ENCODE data around the gene LAMC1.

Gene LAMC1

DNA sequence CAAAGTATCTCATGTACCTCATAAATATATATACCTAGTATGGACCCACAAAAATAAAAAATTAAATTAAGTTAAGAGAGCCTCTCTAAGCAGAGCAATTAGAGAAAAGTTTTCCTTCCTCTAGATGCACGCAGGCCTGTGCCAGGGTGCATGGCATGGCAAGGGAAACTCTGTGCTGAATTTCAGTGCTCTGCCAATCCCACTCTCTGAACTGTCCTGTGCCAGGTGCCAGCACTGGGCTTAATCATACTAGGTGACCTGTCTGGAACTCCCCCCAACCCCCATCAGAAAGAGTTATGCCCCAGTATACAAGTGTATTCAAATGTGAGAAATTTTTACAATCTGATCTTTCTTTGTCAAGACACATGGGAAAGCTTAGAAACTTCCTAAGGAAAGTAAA, 152.4 kb downstream of the LAMC1 start:
- POLR2A ChIA-PET = no interaction called here
- no peak overlapping the region for H3K27ac ChIP-seq (ENCODE audit: extremely low read depth, low read depth, low read length)
- H3K36me3 ChIP-seq (ENCODE audit: control insufficient read depth in 2 of 2, insufficient read depth in 1 of 2, low read length in 2 of 2) = no peaks in the 10 kb centered on the region
- no peak for TF ChIP-seq ZNF169 (tag by site-specific recombination; IDR thresholded peaks at IDR 0.05)
- TF ChIP-seq ZNF211 (tag by site-specific recombination; IDR thresholded peaks at IDR 0.05; ENCODE audit: low read depth) = no peak
- no peak for TF ChIP-seq ZNF19 (tag by site-specific recombination; IDR thresholded peaks at IDR 0.05; ENCODE audit: low read depth)
- no peak for TF ChIP-seq ZSCAN16 (tag by site-specific recombination; IDR thresholded peaks at IDR 0.05)
- no peak for TF ChIP-seq FEZF1 (tag by site-specific recombination; IDR thresholded peaks at IDR 0.05)
- TF ChIP-seq ZNF354C (tag by site-specific recombination; IDR thresholded peaks at IDR 0.05; ENCODE audit: borderline replicate concordance, low read depth) = no peak
- TF ChIP-seq WT1 (tag by site-specific recombination; IDR thresholded peaks at IDR 0.05) = no peak
- TF ChIP-seq ZNF335 (tag by site-specific recombination; conservative IDR thresholded peaks at IDR 0.05) = no peak
- no peak for TF ChIP-seq ZNF529 (tag by site-specific recombination; IDR thresholded peaks at IDR 0.05; ENCODE audit: insufficient replicate concordance)
- TF ChIP-seq YY2 (tag by site-specific recombination; IDR thresholded peaks at IDR 0.05) = no peak
- no peak for TF ChIP-seq ZNF266 (tag by site-specific recombination; IDR thresholded peaks at IDR 0.05; ENCODE audit: low read depth)
- TF ChIP-seq ZNF596 (tag by site-specific recombination; IDR thresholded peaks at IDR 0.05) = no peak
- TF ChIP-seq, protein P1, sequence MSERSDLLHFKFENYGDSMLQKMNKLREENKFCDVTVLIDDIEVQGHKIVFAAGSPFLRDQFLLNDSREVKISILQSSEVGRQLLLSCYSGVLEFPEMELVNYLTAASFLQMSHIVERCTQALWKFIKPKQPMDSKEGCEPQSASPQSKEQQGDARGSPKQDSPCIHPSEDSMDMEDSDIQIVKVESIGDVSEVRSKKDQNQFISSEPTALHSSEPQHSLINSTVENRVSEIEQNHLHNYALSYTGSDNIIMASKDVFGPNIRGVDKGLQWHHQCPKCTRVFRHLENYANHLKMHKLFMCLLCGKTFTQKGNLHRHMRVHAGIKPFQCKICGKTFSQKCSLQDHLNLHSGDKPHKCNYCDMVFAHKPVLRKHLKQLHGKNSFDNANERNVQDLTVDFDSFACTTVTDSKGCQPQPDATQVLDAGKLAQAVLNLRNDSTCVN (tag by site-specific recombination; optimal IDR thresholded peaks at IDR 0.05) = no peak
- no peak for TF ChIP-seq ZNF391 (tag by site-specific recombination; IDR thresholded peaks at IDR 0.05; ENCODE audit: borderline replicate concordance, low read depth)
- TF ChIP-seq ZBTB48 (tag by site-specific recombination; IDR thresholded peaks at IDR 0.05) = no peak
- TF ChIP-seq, protein P2, sequence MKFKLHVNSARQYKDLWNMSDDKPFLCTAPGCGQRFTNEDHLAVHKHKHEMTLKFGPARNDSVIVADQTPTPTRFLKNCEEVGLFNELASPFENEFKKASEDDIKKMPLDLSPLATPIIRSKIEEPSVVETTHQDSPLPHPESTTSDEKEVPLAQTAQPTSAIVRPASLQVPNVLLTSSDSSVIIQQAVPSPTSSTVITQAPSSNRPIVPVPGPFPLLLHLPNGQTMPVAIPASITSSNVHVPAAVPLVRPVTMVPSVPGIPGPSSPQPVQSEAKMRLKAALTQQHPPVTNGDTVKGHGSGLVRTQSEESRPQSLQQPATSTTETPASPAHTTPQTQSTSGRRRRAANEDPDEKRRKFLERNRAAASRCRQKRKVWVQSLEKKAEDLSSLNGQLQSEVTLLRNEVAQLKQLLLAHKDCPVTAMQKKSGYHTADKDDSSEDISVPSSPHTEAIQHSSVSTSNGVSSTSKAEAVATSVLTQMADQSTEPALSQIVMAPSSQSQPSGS (tag by site-specific recombination; IDR thresholded peaks at IDR 0.05; ENCODE audit: low read depth) = no peak
- H3K4me3 ChIP-seq (ENCODE audit: low read depth, low read length) = no peak overlapping the region
- H3K9me3 ChIP-seq (ENCODE audit: control insufficient read depth, insufficient read depth, low read depth, low read length) = no peaks in the 10 kb centered on the region
- CTCF ChIA-PET = interaction anchor here (1.5 to 1.6 kb wide), 2 partner anchors 8 to 59 kb away, joined by 3 read pairs; no protein-coding TSS in a partner anchor
- no peaks in the 10 kb centered on the region for H3K4me1 ChIP-seq (ENCODE audit: control insufficient read depth, insufficient read depth, low read length)

DNA sequence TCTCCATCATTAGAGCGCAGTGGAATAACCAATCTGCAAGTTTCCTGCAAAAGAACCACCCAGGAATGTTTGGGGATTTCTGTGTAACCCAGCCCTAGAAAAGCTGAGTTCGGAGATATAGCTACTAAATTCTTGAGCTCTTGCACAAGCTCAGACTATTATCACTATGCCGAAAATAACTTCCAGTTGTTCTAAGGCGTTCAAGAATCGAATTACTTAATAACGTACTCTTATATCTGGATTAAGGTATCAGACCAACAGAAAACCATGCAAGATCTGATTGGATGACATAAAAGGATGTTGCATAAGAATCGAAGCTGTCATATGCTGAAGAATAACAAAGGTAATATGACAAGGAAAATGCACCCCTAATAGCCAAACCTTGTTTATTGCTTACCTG, 155.3 kb downstream of the LAMC1 start:
- ChIA-PET CTCF (interaction anchor here (0.6 kb wide), 1 partner anchor 108 kb away, joined by 3 read pairs; no protein-coding TSS in a partner anchor), POLR2A (no interaction called here)
- H3K4me1 ChIP-seq (ENCODE audit: control insufficient read depth, insufficient read depth, low read length) = no peaks in the 10 kb centered on the region
- H3K27ac ChIP-seq (ENCODE audit: extremely low read depth, low read depth, low read length) = no peak overlapping the region
- no peaks in the 10 kb centered on the region for H3K36me3 ChIP-seq (ENCODE audit: control insufficient read depth in 2 of 2, insufficient read depth in 1 of 2, low read length in 2 of 2)
- H3K4me3 ChIP-seq (ENCODE audit: low read depth, low read length) = no peak overlapping the region
- no peaks in the 10 kb centered on the region for H3K9me3 ChIP-seq (ENCODE audit: control insufficient read depth, insufficient read depth, low read depth, low read length)
- TF ChIP-seq ZNF549 (tag by site-specific recombination; IDR thresholded peaks at IDR 0.05) (no peak), ZNF629 (tag by site-specific recombination; IDR thresholded peaks at IDR 0.05) (no peak), ZNF544 (tag by site-specific recombination; IDR thresholded peaks at IDR 0.05) (no peak), ZNF416 (tag by site-specific recombination; IDR thresholded peaks at IDR 0.05) (no peak), ZNF2 (tag by site-specific recombination; IDR thresholded peaks at IDR 0.05) (no peak), ZNF529 (tag by site-specific recombination; IDR thresholded peaks at IDR 0.05; ENCODE audit: insufficient replicate concordance) (no peak)
- TF ChIP-seq, protein P3, sequence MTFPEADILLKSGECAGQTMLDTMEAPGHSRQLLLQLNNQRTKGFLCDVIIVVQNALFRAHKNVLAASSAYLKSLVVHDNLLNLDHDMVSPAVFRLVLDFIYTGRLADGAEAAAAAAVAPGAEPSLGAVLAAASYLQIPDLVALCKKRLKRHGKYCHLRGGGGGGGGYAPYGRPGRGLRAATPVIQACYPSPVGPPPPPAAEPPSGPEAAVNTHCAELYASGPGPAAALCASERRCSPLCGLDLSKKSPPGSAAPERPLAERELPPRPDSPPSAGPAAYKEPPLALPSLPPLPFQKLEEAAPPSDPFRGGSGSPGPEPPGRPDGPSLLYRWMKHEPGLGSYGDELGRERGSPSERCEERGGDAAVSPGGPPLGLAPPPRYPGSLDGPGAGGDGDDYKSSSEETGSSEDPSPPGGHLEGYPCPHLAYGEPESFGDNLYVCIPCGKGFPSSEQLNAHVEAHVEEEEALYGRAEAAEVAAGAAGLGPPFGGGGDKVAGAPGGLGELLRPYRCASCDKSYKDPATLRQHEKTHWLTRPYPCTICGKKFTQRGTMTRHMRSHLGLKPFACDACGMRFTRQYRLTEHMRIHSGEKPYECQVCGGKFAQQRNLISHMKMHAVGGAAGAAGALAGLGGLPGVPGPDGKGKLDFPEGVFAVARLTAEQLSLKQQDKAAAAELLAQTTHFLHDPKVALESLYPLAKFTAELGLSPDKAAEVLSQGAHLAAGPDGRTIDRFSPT (tag by site-specific recombination; IDR thresholded peaks at IDR 0.05) = no peak
- TF ChIP-seq, protein P4, sequence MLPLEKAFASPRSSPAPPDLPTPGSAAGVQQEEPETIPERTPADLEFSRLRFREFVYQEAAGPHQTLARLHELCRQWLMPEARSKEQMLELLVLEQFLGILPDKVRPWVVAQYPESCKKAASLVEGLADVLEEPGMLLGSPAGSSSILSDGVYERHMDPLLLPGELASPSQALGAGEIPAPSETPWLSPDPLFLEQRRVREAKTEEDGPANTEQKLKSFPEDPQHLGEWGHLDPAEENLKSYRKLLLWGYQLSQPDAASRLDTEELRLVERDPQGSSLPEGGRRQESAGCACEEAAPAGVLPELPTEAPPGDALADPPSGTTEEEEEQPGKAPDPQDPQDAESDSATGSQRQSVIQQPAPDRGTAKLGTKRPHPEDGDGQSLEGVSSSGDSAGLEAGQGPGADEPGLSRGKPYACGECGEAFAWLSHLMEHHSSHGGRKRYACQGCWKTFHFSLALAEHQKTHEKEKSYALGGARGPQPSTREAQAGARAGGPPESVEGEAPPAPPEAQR (tag by site-specific recombination; IDR thresholded peaks at IDR 0.05) = no peak
- TF ChIP-seq, protein P5, sequence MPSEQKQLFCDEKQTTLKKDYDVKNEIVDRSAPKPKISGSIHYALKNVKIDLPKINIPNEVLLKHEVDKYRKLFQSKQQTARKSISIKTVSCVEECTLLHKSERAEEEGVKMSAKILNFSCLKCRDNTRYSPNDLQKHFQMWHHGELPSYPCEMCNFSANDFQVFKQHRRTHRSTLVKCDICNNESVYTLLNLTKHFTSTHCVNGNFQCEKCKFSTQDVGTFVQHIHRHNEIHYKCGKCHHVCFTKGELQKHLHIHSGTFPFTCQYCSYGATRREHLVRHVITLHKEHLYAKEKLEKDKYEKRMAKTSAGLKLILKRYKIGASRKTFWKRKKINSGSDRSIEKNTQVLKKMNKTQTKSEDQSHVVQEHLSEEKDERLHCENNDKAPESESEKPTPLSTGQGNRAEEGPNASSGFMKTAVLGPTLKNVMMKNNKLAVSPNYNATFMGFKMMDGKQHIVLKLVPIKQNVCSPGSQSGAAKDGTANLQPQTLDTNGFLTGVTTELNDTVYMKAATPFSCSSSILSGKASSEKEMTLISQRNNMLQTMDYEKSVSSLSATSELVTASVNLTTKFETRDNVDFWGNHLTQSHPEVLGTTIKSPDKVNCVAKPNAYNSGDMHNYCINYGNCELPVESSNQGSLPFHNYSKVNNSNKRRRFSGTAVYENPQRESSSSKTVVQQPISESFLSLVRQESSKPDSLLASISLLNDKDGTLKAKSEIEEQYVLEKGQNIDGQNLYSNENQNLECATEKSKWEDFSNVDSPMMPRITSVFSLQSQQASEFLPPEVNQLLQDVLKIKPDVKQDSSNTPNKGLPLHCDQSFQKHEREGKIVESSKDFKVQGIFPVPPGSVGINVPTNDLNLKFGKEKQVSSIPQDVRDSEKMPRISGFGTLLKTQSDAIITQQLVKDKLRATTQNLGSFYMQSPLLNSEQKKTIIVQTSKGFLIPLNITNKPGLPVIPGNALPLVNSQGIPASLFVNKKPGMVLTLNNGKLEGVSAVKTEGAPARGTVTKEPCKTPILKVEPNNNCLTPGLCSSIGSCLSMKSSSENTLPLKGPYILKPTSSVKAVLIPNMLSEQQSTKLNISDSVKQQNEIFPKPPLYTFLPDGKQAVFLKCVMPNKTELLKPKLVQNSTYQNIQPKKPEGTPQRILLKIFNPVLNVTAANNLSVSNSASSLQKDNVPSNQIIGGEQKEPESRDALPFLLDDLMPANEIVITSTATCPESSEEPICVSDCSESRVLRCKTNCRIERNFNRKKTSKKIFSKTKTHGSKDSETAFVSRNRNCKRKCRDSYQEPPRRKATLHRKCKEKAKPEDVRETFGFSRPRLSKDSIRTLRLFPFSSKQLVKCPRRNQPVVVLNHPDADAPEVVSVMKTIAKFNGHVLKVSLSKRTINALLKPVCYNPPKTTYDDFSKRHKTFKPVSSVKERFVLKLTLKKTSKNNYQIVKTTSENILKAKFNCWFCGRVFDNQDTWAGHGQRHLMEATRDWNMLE (tag by site-specific recombination; conservative IDR thresholded peaks at IDR 0.05; ENCODE audit: low read depth) = no peak

All from HEK293 (cell line).